Esophagus muscularis mucosa (tissue), 3 donors: ENCODE results near the gene PTPN22.

Experiments used
- CTCF ChIP-seq, 3 experiments: fragments of 200-600 bp in 2 of 3; fragments of 450-650 bp in 1 of 3; sonication (generic) in 2 of 3; IDR thresholded peaks; one replicate each; pipeline ENCODE4 v1.5.1; 2017 to 2019; ENCODE audit warnings: antibody characterized with exemption in 3 of 3, mild to moderate bottlenecking in 2 of 3, moderate library complexity in 1 of 3
- POLR2A ChIP-seq: fragments of 450-650 bp; IDR thresholded peaks from one replicate; pipeline ENCODE4 v1.6.1; 2017; ENCODE audit warnings: antibody characterized with exemption, moderate library complexity, mild to moderate bottlenecking, low read depth
- POLR2AphosphoS5 ChIP-seq, 2 donors: sonication (generic); formaldehyde crosslinking; IDR thresholded peaks; one replicate each; pipeline ENCODE4 v1.6.1; 2017; ENCODE audit warnings: antibody characterized with exemption in 2 of 2

DNA sequence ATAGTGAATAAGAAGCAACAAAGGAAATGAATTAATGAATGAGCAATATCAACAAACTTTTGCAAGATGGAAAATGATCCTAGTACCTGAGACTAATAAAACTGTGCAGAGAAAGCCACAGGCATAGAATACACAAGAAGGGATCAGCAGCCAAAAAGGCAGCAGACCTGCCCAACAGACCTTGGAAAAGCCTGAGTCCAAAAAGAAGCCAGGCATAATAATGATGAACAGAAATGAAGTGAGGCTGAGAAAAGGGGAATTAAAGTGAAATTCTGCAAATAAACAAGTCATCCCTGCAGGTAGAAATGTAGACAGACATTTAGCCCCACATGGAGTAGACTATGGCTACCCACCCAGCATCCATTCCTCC is 101.9 kb downstream of the PTPN22 start:
- TF ChIP-seq CTCF (IDR thresholded peaks at IDR 0.05): no peak
- no peak for TF ChIP-seq POLR2AphosphoS5 (IDR thresholded peaks at IDR 0.05)
- TF ChIP-seq POLR2A: no peak
